B cell (primary cell): ENCODE data around the gene RAB3C. TPM values are rescaled to one million over a fixed set of nuclear protein-coding genes. Genes with fewer than 3 reads are reported as not detected.

Experiments used
- ATAC-seq: fragments of 200-7000 bp; cut with Tn5 transposase; one replicate; pipeline ENCODE4 v1.10.0; 2021; ENCODE audit warnings: low read depth, mild to moderate bottlenecking, moderate number of reproducible peaks, moderate library complexity
- CTCF ChIA-PET: fragments of 350-600 bp; sonication (Branson Sonifier 250); formaldehyde crosslinking; loops from one replicate; lab custom pipeline; 2021; ENCODE audit warnings: antibody characterized with exemption, inconsistent platforms; lab: Charles Lee
- POLR2A ChIA-PET: fragments of 350-600 bp; sonication (Branson Sonifier 250); formaldehyde crosslinking; loops from one replicate; lab custom pipeline; 2021; ENCODE audit warnings: antibody characterized with exemption; lab: Charles Lee
- DNase-seq: peaks from one replicate; pipeline ENCODE4 v3.0.0; 2013
- H2AFZ ChIP-seq: 2 replicates; pipeline ENCODE4 v1.6.1; 2012; ENCODE audit warnings: mild to moderate bottlenecking, low read depth, low read length; ENCODE audit not compliant: insufficient read depth, poor library complexity, severe bottlenecking
- H3K27ac ChIP-seq, 2 donors: 1 replicate in 1 of 2; 2 replicates in 1 of 2; pipeline ENCODE4 v1.5.1; 2012 to 2013; ENCODE audit warnings: low read length in 2 of 2, mild to moderate bottlenecking in 2 of 2, moderate library complexity in 1 of 2
- H3K27me3 ChIP-seq, 4 experiments: fragments of 200-600 bp in 1 of 4; sonication (generic) in 1 of 4; replicated peaks in 1 of 4; 1 replicate in 2 of 4; 2 replicates in 2 of 4; pipeline versions ENCODE4 v1.6.1 to v1.7.0; 2013 to 2016; ENCODE audit warnings: low read length in 3 of 4, mild to moderate bottlenecking in 2 of 4, mixed read lengths in 1 of 4, moderate library complexity in 1 of 4; ENCODE audit not compliant: insufficient read depth in 4 of 4, control insufficient read depth in 3 of 4; ENCODE audit errors: control extremely low read depth in 1 of 4
- H3K36me3 ChIP-seq, 2 experiments: replicated peaks in 1 of 2; 1 replicate in 1 of 2; 2 replicates in 1 of 2; pipeline versions ENCODE4 v1.6.1 to v1.7.1; 2013; ENCODE audit warnings: low read length in 1 of 2; ENCODE audit not compliant: insufficient read depth in 2 of 2, control insufficient read depth in 1 of 2; ENCODE audit errors: control extremely low read depth in 1 of 2, extremely low read depth in 1 of 2
- H3K4me1 ChIP-seq, 2 donors: fragments of 200-600 bp in 1 of 2; sonication (generic) in 1 of 2; 1 replicate in 1 of 2; 2 replicates in 1 of 2; pipeline versions ENCODE4 v1.5.1 to v1.6.1; 2013 to 2017; ENCODE audit warnings: low read length in 2 of 2; ENCODE audit not compliant: control insufficient read depth in 2 of 2, insufficient read depth in 2 of 2
- H3K4me2 ChIP-seq: replicated peaks from 2 replicates; pipeline ENCODE3; 2012; ENCODE audit warnings: mild to moderate bottlenecking, low read depth, low read length; ENCODE audit not compliant: poor library complexity, severe bottlenecking
- H3K4me3 ChIP-seq, 5 experiments: fragments of 200-600 bp in 1 of 5; sonication (generic) in 1 of 5; 1 replicate in 3 of 5; 2 replicates in 2 of 5; pipeline versions ENCODE4 v1.5.1 to v1.7.0; 2011 to 2016; ENCODE audit warnings: low read length in 4 of 5, mild to moderate bottlenecking in 4 of 5, low read depth in 2 of 5, control low read depth in 1 of 5, moderate library complexity in 1 of 5; ENCODE audit not compliant: insufficient read depth in 1 of 5; ENCODE audit errors: control extremely low read depth in 1 of 5, extremely low read depth in 1 of 5
- H3K79me2 ChIP-seq: fragments of 200-600 bp; sonication (generic); one replicate; pipeline ENCODE4 v1.6.0; 2016; ENCODE audit warnings: low read length; ENCODE audit not compliant: control insufficient read depth, insufficient read depth
- H3K9ac ChIP-seq: fragments of 200-600 bp; sonication (generic); 2 replicates; pipeline ENCODE4 v1.6.1; 2017; ENCODE audit warnings: mild to moderate bottlenecking, low read length, moderate library complexity
- H3K9me3 ChIP-seq, 3 donors: one replicate each; pipeline versions ENCODE4 v1.6.1 to v1.7.1; 2013; ENCODE audit warnings: low read length in 2 of 3; ENCODE audit not compliant: control insufficient read depth in 2 of 3, insufficient read depth in 1 of 3; ENCODE audit errors: control extremely low read depth in 1 of 3
- H4K20me1 ChIP-seq: 2 replicates; pipeline ENCODE4 v1.6.0; 2012; ENCODE audit warnings: mild to moderate bottlenecking, low read length; ENCODE audit not compliant: insufficient read depth, control insufficient read depth, poor library complexity, severe bottlenecking
- H3K27ac Mint-ChIP-seq: one replicate; pipeline ENCODE4 v1.8.0; 2021; ENCODE audit warnings: mixed read lengths
- H3K27me3 Mint-ChIP-seq: one replicate; pipeline ENCODE4 v1.8.0; 2021; ENCODE audit warnings: mixed read lengths
- H3K4me1 Mint-ChIP-seq: one replicate; pipeline ENCODE4 v1.8.0; 2021; ENCODE audit warnings: mixed read lengths
- H3K4me3 Mint-ChIP-seq: one replicate; pipeline ENCODE4 v1.8.0; 2021; ENCODE audit warnings: mixed read lengths
- H3K9me3 Mint-ChIP-seq: one replicate; pipeline ENCODE4 v1.8.0; 2022; ENCODE audit warnings: mixed read lengths; ENCODE audit not compliant: insufficient read depth
- CTCF ChIP-seq: fragments of 200-600 bp; IDR thresholded peaks from one replicate; pipeline ENCODE4 v1.8.0; 2022; ENCODE audit warnings: antibody characterized with exemption, mild to moderate bottlenecking
- EZH2 ChIP-seq: IDR thresholded peaks from 2 replicates; pipeline ENCODE4 v1.6.1; 2012; ENCODE audit warnings: borderline replicate concordance, low read depth, mild to moderate bottlenecking, moderate library complexity, low read length; ENCODE audit not compliant: insufficient read depth, poor library complexity, severe bottlenecking
- WGBS: methylation state at CpG from one replicate; pipeline ENCODE4 v1.1.5; 2013; ENCODE audit warnings: missing lambda C conversion rate; ENCODE audit not compliant: insufficient coverage; 5-methylcytosine and 5-hydroxymethylcytosine counted together
- intact Hi-C: fragments of 100-400 bp; cut with micrococcal nuclease; formaldehyde crosslinking; loops from one replicate; pipeline ENCODE4 v1.10.0; 2022
- polyA plus RNA-seq: library from polyadenylated mRNA; depleted of rRNA; stranded (reverse); fragments of >200 nt; gene quantifications from 2 replicates; pipeline ENCODE4 v1.2.3, GENCODE V29; 2012
- total RNA-seq, 2 donors: library from RNA; stranded (reverse); fragments of 120-200 nt in 1 of 2; gene quantifications; 1 replicate in 1 of 2; 2 replicates in 1 of 2; pipeline versions ENCODE4 v1.2.3 to v1.2.4, GENCODE V29; 2013 to 2022

Gene RAB3C
- total and polyA plus RNA-seq, 2 donors (not counting 1 experiment from before 2014, with no cell fraction given), result 0.20 to 0.58 TPM

GRCh38 chr5:58641533-58641932 lies 58.7 kb downstream of the RAB3C start:
- no peaks in the 10 kb centered on the region for H3K4me1 ChIP-seq
- Mint-ChIP-seq H3K4me3 (no peak overlapping the region), H3K9me3 (no peaks in the 10 kb centered on the region), H3K27ac (no peak overlapping the region), H3K4me1 (no peaks in the 10 kb centered on the region), H3K27me3 (peaks cover 4% of the 10 kb centered on the region)
- H3K9me3 ChIP-seq, result no peaks in the 10 kb centered on the region
- ATAC-seq, result no peak
- no peak for DNase-seq
- intact Hi-C loops, result no loop called here
- H3K9ac ChIP-seq, result no peak overlapping the region
- WGBS, result no CpG with 5 or more reads among the region's 1 CpG
- ChIA-PET CTCF (no interaction called here), POLR2A (no interaction called here)
- no peak overlapping the region for H2AFZ ChIP-seq
- TF ChIP-seq EZH2 (no peak), CTCF (no peak)
- H4K20me1 ChIP-seq, result no peaks in the 10 kb centered on the region
- H3K27ac ChIP-seq, result no peak overlapping the region
- H3K4me3 ChIP-seq, result no peak overlapping the region
- H3K27me3 ChIP-seq, result no peaks in the 10 kb centered on the region
- H3K79me2 ChIP-seq, result no peaks in the 10 kb centered on the region
- H3K36me3 ChIP-seq, result no peaks in the 10 kb centered on the region
- no peak overlapping the region for H3K4me2 ChIP-seq

GRCh38 chr5:58648846-58649245 lies 66.0 kb downstream of the RAB3C start:
- CTCF ChIA-PET, result no interaction called here
- peaks cover 4% of the 10 kb centered on the region for H3K27me3 Mint-ChIP-seq
- POLR2A ChIA-PET, result no interaction called here
- no peaks in the 10 kb centered on the region for H3K9me3 Mint-ChIP-seq
- no peak overlapping the region for H3K4me3 ChIP-seq
- TF ChIP-seq CTCF (no peak), EZH2 (no peak)
- H4K20me1 ChIP-seq, result no peaks in the 10 kb centered on the region
- H3K27ac ChIP-seq, result no peak overlapping the region
- no peak overlapping the region for H3K4me2 ChIP-seq
- H2AFZ ChIP-seq, result no peak overlapping the region
- peaks cover 0 to 4% of the 10 kb centered on the region in 2 donors for H3K4me1 ChIP-seq
- no peaks in the 10 kb centered on the region for H3K27me3 ChIP-seq
- intact Hi-C loops, result no loop called here
- H3K27ac Mint-ChIP-seq, result no peak overlapping the region
- ATAC-seq (no peak), DNase-seq (no peak)
- no peaks in the 10 kb centered on the region for H3K79me2 ChIP-seq
- WGBS, result 100% methylated on average over 2 of the region's 4 CpGs
- no peak overlapping the region for H3K4me3 Mint-ChIP-seq
- peaks cover 7% of the 10 kb centered on the region for H3K4me1 Mint-ChIP-seq
- no peaks in the 10 kb centered on the region for H3K36me3 ChIP-seq
- H3K9ac ChIP-seq, result no peak overlapping the region
- H3K9me3 ChIP-seq, result no peaks in the 10 kb centered on the region
